HG03520 (cell line): Measurements from ENCODE around the gene MSL3B.

Source experiments
- ATAC-seq: cut with Tn5 transposase; IDR thresholded peaks from one replicate; pipeline ENCODE4 v1.9.1; 2021; ENCODE audit warnings: mild to moderate bottlenecking, moderate library complexity; ENCODE audit not compliant: unreplicated experiment

Gene MSL3B

GRCh38 chr2:233818639-233819621, 49.3 kb downstream of the MSL3B start:
- ATAC-seq = no peak

- no peak for ATAC-seq
Measured at GRCh38 chr2:233817995-233818638, 50.1 kb downstream of the MSL3B start.

DNA sequence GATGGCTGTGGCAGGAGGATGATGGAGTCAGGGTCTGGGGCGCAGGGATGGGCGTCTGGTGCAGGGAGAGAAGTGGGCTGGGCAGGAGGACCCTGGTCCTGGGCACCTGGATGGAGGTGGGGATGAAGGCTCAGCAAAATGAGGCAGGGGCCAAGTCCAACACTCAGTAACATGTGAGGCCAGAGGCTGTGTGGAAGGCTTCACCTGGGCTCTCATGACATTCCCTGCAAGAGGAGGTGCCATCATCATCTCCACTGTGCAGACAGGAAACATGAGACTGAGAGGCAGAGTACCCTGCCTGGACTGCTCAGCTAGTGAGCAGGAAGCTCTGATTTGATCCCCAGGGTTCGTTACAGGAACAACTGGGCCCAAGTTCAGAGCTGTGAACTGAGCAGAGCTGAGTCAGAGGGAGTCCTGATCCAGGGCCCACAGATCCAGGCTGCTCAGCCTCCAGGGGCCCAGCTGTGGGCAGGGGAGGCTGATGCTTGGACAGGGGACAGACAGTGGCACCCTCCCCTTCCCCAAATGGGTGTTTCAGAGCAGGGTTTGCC, 50.8 kb downstream of the MSL3B start:
- ATAC-seq = no peak

DNA sequence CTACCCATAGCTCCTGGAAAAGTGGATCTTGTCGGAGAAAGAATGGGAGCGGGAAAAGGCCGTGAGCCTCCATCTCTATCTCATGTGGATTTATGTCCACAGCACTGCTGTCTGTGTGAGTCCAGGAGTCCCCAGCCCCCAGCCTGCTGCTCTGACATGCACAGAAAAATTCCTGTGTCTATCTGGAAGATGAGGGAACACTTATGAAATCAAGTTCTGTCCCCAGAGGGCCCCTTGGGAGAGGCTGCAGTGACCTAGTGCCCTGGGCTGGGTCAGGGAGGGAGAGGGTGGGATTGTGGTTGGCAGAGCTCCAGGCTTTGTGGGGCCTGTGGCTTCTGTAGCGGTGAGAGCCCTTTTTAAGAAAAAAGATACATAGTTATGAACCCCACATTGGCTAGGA, 51.4 kb downstream of the MSL3B start:
- ATAC-seq = no peak

- ATAC-seq = no peak
Measured at GRCh38 chr2:233816334-233816733, 51.9 kb downstream of the MSL3B start.

GRCh38 chr2:233815861-233816260, 52.3 kb downstream of the MSL3B start:
- ATAC-seq = no peak
